GM12873 (cell line): ENCODE results near the gene PITPNM3.

ENCODE experiments used
- TF ChIP-seq, protein P1 (sequence below): IDR thresholded peaks from 2 replicates; pipeline ENCODE4 v1.5.1; 2012; ENCODE audit warnings: low read depth, mild to moderate bottlenecking, moderate library complexity, low read length, control low read depth; ENCODE audit not compliant: insufficient read depth; ENCODE audit errors: missing control alignments

Gene PITPNM3

DNA sequence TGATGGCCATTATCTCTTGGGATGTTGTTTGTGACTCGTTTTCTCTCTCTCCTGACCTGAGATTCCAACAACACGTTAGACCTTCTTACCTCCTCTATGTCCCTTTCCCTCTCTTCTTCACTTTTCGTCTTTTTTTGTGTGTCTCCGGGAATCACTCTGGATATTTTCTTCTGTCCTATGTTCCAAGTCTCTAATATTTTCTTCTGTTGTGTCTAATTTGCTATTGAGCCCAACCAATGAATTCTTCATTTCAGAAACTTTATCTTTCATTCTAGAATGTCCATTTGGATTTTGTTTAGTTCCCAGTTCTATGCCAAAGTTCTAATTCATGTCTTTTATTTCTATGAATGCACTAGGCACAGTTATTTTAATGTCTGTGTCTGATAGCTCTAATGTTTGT is 27.1 kb upstream of the PITPNM3 start:
- TF ChIP-seq, protein P1, sequence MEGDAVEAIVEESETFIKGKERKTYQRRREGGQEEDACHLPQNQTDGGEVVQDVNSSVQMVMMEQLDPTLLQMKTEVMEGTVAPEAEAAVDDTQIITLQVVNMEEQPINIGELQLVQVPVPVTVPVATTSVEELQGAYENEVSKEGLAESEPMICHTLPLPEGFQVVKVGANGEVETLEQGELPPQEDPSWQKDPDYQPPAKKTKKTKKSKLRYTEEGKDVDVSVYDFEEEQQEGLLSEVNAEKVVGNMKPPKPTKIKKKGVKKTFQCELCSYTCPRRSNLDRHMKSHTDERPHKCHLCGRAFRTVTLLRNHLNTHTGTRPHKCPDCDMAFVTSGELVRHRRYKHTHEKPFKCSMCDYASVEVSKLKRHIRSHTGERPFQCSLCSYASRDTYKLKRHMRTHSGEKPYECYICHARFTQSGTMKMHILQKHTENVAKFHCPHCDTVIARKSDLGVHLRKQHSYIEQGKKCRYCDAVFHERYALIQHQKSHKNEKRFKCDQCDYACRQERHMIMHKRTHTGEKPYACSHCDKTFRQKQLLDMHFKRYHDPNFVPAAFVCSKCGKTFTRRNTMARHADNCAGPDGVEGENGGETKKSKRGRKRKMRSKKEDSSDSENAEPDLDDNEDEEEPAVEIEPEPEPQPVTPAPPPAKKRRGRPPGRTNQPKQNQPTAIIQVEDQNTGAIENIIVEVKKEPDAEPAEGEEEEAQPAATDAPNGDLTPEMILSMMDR = no peak

DNA sequence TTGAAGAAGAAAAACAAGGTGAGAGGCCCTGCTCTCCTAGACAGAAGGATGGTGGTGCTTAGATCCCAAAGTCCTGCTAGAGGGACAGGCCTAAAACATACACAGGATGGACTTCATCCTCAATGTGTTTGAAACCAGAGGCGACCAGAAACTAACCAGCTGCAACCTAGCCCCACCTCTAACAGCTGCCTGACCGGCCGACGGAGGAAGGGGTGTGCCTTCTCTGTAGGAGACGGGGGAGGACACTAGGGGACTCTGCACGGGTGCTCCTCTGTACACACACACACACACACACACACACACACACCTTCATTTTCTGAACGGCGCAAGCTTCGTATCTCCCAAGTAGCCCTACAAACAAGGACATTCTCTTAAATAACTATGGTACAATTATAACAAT is 24.3 kb upstream of the PITPNM3 start:
- TF ChIP-seq, protein P1 = no peak

DNA sequence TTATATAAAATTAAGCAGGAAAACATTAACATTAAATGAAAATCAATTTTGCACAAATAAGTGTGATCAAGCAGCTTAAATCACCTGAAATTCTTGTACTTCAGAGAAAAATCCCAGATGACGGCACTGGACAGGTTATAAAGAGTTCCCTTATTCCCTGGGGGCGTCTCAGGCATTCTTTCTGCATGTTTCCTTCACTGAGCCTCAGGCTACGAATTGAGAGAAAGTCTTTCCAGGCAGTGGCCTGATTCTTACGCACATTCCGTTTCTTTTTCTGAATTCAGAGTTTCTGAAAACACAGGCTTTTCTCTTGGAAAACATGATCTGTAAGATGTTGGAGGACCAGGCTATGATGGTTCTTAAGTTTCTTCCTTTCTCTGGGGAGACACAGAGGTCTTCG is 22.1 kb upstream of the PITPNM3 start:
- TF ChIP-seq, protein P1 = no peak

DNA sequence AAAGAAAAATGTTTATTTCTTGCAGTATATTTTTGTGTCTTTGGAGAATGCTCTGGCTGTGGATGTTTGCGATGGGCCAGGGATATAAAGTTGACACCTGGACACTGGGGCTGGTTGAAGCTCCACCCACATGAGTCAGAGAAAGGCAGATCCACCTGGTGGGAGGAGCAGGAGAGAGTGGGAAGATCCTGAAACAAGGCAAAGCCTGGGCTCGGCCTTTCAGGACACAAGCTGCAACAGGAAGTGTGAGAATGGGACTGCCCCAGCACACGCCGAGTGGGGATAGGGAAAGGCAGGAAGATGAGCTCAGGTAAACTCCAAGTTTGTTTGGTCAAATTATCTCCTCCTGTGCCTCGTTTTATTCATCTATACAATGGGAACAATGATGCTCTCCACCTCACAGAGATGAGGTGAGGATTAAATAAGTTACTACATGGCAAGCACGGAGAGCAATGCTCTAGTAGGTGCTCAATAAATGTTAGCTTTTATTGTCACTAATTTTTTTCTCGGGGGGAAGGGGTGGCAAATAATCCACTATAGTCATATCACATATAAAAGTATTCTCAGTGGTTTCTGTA is 21.4 kb upstream of the PITPNM3 start:
- TF ChIP-seq, protein P1 = no peak

DNA sequence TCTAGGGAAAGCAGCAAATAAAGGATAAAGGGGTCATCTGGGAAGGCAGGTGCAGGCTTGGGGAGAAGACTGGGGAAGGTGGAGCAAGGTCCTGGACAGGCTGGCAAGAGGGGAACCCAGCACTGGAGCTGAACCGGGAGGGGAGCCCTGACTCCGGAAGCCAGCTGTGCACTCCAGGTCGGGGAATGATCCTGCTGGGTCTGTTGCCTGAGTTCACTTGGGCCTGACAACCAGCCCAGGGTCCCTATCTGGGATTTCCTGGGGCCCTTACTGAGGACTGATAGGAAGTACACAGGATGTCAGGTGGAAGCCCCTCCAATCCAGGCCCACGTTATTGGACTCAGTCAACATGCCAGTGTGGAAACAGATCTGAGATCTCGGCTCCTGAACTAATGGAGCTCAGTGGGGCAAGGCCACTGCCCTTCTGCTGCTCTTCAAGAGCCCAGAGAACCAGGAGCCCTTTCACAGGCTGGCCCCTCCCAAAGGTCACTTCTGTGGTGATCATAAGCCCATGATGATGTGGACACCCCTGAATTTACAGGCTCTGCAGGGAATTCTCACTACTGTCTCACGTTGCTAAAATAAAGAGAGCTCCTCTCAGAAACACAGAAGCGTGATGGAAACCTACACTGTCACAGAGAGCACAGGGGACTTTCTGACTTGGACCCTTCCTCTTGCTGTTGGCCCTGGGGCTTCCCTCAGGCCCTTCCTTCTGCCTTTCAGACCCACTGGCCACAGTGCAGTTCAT is 19.9 kb upstream of the PITPNM3 start:
- TF ChIP-seq, protein P1 = no peak

DNA sequence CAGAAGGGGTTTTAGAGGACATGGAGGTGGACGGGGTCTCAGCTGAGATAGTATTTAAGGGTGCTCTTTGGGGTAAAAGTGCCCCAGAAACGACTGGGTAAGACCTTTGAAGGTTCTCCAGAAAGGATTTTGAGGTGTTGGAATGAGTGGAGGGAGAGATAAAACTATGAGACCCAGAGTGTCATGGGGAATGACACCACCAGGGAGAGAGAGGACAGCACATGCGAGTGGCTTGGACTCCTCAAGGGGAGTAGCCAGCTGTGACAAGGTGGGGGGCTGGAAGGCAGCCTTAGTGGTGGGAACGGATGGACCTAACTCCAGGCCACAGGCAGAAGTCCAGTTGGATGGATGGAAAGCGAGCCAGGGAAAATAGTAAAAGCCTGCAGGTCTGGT is 19.2 kb upstream of the PITPNM3 start:
- TF ChIP-seq, protein P1 = no peak

DNA sequence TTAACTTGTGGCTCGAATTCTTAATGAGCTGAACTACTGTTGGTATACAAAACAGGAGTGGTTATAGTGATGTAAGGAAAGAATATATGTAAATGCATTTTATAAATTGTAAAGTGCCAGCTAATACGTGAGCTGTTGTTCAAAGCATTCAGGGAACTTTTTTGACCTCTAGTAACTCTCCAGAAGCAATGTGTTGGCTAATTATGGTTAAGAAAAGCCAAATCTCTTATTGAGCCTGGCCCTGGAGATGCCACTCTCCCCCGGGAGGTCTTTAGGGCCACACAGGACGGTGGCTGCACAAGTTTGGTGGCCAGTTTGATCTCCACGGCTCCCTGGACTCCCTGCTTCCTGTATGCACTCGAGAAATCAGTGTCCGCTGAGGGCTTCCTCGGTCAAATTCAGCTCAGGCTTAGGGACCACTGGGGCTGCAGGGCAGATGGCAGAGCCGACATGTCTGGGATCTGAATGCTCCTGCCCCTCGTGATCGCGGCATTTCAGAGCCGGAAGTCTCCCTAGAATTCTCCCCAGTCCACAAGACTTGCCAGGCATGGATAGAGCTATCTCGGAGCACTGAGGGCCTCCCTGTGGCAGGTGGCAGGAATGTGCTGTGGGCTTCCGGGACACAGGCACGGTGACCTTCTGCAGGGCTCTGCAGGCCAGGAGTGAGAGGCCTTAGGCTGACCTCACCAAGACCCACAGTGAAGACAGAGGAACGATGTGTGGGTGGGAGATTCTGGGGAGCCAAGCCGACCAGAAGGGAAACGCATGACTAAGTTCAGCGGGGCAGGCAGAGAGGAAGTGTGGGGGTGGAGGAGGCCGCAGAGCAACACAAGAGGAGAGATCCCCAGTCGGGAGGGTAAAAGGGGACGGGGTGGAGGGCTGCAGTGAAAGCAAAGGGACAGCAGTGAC is 18.6 kb upstream of the PITPNM3 start:
- TF ChIP-seq, protein P1 = no peak
